ENCODE measurements around the gene ZDHHC22. TPM values are rescaled to one million over a fixed set of nuclear protein-coding genes. Genes with fewer than 3 reads are reported as not detected.

ZDHHC22 gene
- polyA plus RNA-seq, 1 of the 3 experiments (the other 2 are of a cell fraction), result not detected

- Histone ChIP-seq H3K9me3 (no peaks in the 10 kb centered on the region), H3K9ac (no peak overlapping the region)
- 36% methylated on average over 20 of the region's 73 CpGs for WGBS (ENCODE audit: low lambda C conversion rate)
These were observed 17.0 kb downstream of the ZDHHC22 start for GRCh38 chr14:77124345-77125280.

More at GRCh38 chr14:77124345-77125280, 17.0 kb downstream of the ZDHHC22 start:
- Histone ChIP-seq H3K79me2 (ENCODE audit: insufficient read depth) (no peaks in the 10 kb centered on the region), H3K27ac (ENCODE audit: low read depth in 2 of 2, low read length in 1 of 2) (no peak overlapping the region), H3K4me3 (ENCODE audit: low read depth in 2 of 2, low read length in 1 of 2) (peak overlapping the region; percentile 53 to 58; a peak in 3 of 4 replicates), H3K27me3 (ENCODE audit: insufficient read depth) (no peaks in the 10 kb centered on the region), H3K9me2 (no peaks in the 10 kb centered on the region), H3K4me1 (ENCODE audit: control insufficient read depth in 1 of 2, insufficient read depth in 2 of 2, low read depth in 1 of 2, low read length in 1 of 2) (peaks cover 0 to 20% of the 10 kb centered on the region in 2 experiments; a peak in 1 of 4 replicates), H3K4me2 (peak overlapping the region; percentile 78), H4K20me1 (ENCODE audit: insufficient read depth) (no peaks in the 10 kb centered on the region), H2AFZ (ENCODE audit: low read depth) (peak overlapping the region; percentile 74), H3K36me3 (replicated peaks in 1 of 2; ENCODE audit: control insufficient read depth in 1 of 2, insufficient read depth in 2 of 2, low read length in 1 of 2) (no peaks in the 10 kb centered on the region), H3F3A (replicated peaks; ENCODE audit: insufficient read depth) (no peaks in the 10 kb centered on the region)
- peak; percentile 92 for DNase-seq
- ChIA-PET CTCF (interaction anchor here (0.6 to 10.4 kb wide), 40 partner anchors 9 to 427 kb away, joined by 3 to 129 read pairs (median 4); partner anchors contain the start of gene ZDHHC22), POLR2A (interaction anchor here (0.6 to 1.4 kb wide), 3 partner anchors 11 to 242 kb away, joined by 3 to 4 read pairs (median 3); no protein-coding TSS in a partner anchor)
- TF ChIP-seq RAD21 (IDR thresholded peaks at IDR 0.05; ENCODE audit: low read length) (peak; percentile 15; the same call in 1 of the 2 replicates), SMC3 (IDR thresholded peaks at IDR 0.05; ENCODE audit: low read depth, low read length) (peak; percentile 42), EP300 (IDR thresholded peaks at IDR 0.05; ENCODE audit: borderline replicate concordance in 1 of 2, low read depth in 1 of 2, low read length in 1 of 2) (no peak), JUND (IDR thresholded peaks at IDR 0.05) (no peak), FOXM1 (IDR thresholded peaks at IDR 0.05; ENCODE audit: low read depth) (no peak), GABPA (IDR thresholded peaks at IDR 0.05; ENCODE audit: low read depth) (no peak), RXRA (IDR thresholded peaks at IDR 0.05; ENCODE audit: borderline replicate concordance, low read depth) (no peak), TCF12 (IDR thresholded peaks at IDR 0.05) (no peak), MXI1 (IDR thresholded peaks at IDR 0.05; ENCODE audit: low read depth, low read length) (peak; percentile 64; the same call in 1 of the 2 replicates), TAF1 (IDR thresholded peaks at IDR 0.05; ENCODE audit: borderline replicate concordance, low read depth, low read length) (no peak), ZBTB33 (IDR thresholded peaks at IDR 0.05; ENCODE audit: borderline replicate concordance, low read depth) (no peak), CTCF (IDR thresholded peaks at IDR 0.05) (peak; percentile 53), MAX (IDR thresholded peaks at IDR 0.05; ENCODE audit: low read depth) (no peak; the same call in 1 of the 2 replicates), FOSL2 (IDR thresholded peaks at IDR 0.05; ENCODE audit: borderline replicate concordance, low read depth) (no peak), NRF1 (IDR thresholded peaks at IDR 0.05; ENCODE audit: low read depth, low read length) (peak; percentile 38; the same call in 1 of the 2 replicates), USF2 (IDR thresholded peaks at IDR 0.05; ENCODE audit: borderline replicate concordance, low read depth, low read length) (no peak), FOXJ3 (CRISPR knock-in tag; IDR thresholded peaks at IDR 0.05) (no peak), IRF3 (IDR thresholded peaks at IDR 0.05; ENCODE audit: low read depth, low read length) (no peak), RFX5 (IDR thresholded peaks at IDR 0.05; ENCODE audit: low read length) (no peak), RCOR1 (IDR thresholded peaks at IDR 0.05; ENCODE audit: low read length) (no peak)

All from SK-N-SH (cell line).